ENCODE data around the gene BAIAP2L2.

BAIAP2L2 gene

DNA sequence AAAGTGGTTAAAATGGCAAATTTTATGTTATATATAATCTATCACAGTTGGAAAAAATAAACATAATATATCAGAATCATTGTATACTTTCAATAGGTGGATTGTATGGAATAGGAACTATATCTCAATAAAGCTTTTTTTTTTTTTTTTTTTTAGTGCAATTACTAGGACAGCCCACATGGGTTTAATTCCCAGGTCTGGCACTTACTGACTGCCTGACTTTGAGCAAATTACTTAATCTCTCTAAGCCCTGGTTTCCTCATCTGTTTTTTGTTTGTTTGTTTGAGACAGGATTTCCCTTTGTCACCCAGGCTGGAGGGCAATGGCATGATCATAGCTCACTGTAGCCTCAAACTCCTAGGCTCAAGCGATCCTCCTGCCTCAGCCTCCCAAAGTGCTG is 26.1 kb upstream of the BAIAP2L2 start:
- no peak for DNase-seq (ENCODE audit: low spot score)
- in situ Hi-C loops (cut with MboI; ENCODE audit: low sequenced_read_pairs, unreplicated experiment): no loop called here
- TF ChIP-seq CTCF (IDR thresholded peaks at IDR 0.05; ENCODE audit: borderline replicate concordance, control extremely low read depth, extremely low read depth, insufficient read depth, missing control alignments): no peak

GRCh38 chr22:38135133-38135706 is 24.7 kb upstream of the BAIAP2L2 start:
- no peak for TF ChIP-seq CTCF (IDR thresholded peaks at IDR 0.05; ENCODE audit: borderline replicate concordance, control extremely low read depth, extremely low read depth, insufficient read depth, missing control alignments)
- no peak for DNase-seq (ENCODE audit: low spot score)
- in situ Hi-C loops (cut with MboI; ENCODE audit: low sequenced_read_pairs, unreplicated experiment): no loop called here

GRCh38 chr22:38133331-38133730 is 22.8 kb upstream of the BAIAP2L2 start:
- in situ Hi-C loops (cut with MboI; ENCODE audit: low sequenced_read_pairs, unreplicated experiment): no loop called here

GRCh38 chr22:38132794-38133193 is 22.3 kb upstream of the BAIAP2L2 start:
- in situ Hi-C loops (cut with MboI; ENCODE audit: low sequenced_read_pairs, unreplicated experiment): no loop called here
- DNase-seq (ENCODE audit: low spot score): no peak
- no peak for TF ChIP-seq CTCF (IDR thresholded peaks at IDR 0.05; ENCODE audit: borderline replicate concordance, control extremely low read depth, extremely low read depth, insufficient read depth, missing control alignments)

More at GRCh38 chr22:38133331-38133730, 22.8 kb upstream of the BAIAP2L2 start:
- no peak for TF ChIP-seq CTCF (IDR thresholded peaks at IDR 0.05; ENCODE audit: borderline replicate concordance, control extremely low read depth, extremely low read depth, insufficient read depth, missing control alignments)
- no peak for DNase-seq (ENCODE audit: low spot score)

DNA sequence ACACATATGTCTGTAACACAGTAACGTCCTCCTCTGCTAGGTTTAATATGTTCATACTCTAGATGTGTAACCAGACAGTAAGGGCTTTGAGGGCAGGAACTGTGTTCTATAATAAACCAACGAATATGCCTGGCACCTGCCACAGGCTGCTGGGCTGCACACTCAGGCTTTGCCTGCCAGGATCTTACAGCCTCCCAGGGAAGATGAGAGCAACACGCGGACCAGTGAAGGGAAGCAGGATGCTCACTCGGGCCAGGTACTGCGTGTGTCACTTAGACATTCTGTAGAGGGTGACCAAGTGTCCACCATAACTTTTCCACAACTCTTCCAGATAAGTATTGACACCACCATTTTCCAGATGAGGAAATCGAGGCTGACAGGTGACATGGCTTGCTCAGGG is 21.7 kb upstream of the BAIAP2L2 start:
- in situ Hi-C loops (cut with MboI; ENCODE audit: low sequenced_read_pairs, unreplicated experiment): no loop called here
- no peak for DNase-seq (ENCODE audit: low spot score)
- no peak for TF ChIP-seq CTCF (IDR thresholded peaks at IDR 0.05; ENCODE audit: borderline replicate concordance, control extremely low read depth, extremely low read depth, insufficient read depth, missing control alignments)

DNA sequence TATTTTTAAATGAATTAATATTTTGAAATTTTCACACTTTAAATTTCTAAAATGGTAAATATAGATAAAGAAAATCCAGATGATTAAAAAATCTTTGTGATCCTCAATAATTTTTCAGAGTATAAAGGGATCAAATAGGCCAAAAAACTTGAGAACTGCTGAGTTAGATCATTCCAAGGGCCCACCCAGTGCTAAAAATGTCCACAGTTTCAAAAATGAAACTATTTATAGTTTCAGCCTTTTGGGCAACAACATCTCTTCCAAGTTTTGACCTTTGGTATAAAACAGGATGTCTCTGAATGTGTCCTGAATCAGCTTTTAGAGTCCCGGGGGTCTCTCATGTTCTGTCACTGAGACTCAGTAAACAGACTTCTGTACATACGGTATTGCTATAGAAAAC is 20.9 kb upstream of the BAIAP2L2 start:
- no peak for TF ChIP-seq CTCF (IDR thresholded peaks at IDR 0.05; ENCODE audit: borderline replicate concordance, control extremely low read depth, extremely low read depth, insufficient read depth, missing control alignments)
- no peak for DNase-seq (ENCODE audit: low spot score)
- in situ Hi-C loops (cut with MboI; ENCODE audit: low sequenced_read_pairs, unreplicated experiment): no loop called here

Data from GM13976 (cell line).